ENCODE results near the gene EIF2S2. TPM values are rescaled to one million over a fixed set of nuclear protein-coding genes. Genes with fewer than 3 reads are reported as not detected.

The EIF2S2 gene
- total RNA-seq, 1 experiment from 2014 or later = 124 TPM

- H3K27me3 Mint-ChIP-seq (ENCODE audit: low read depth) = no peaks in the 10 kb centered on the region
- POLR2A ChIA-PET = no interaction called here
- H3K27ac Mint-ChIP-seq = no peak overlapping the region; the same call in 1 of the 2 replicates
Observed at GRCh38 chr20:34066476-34067090, 45.5 kb downstream of the EIF2S2 start.

More at GRCh38 chr20:34066476-34067090, 45.5 kb downstream of the EIF2S2 start:
- no peak for ATAC-seq
- CTCF ChIA-PET = interaction anchor here (0.9 kb wide), 1 partner anchor 154 kb away, joined by 3 read pairs; no protein-coding TSS in a partner anchor
- no peaks in the 10 kb centered on the region for H3K36me3 Mint-ChIP-seq
- no peak for DNase-seq (ENCODE audit: low spot score)
- TF ChIP-seq NFE2L1 (CRISPR knock-in tag; IDR thresholded peaks at IDR 0.05) (no peak), NFYB (CRISPR knock-in tag; conservative IDR thresholded peaks at IDR 0.05; ENCODE audit: low read depth) (no peak), OVOL2 (CRISPR knock-in tag; IDR thresholded peaks at IDR 0.05; ENCODE audit: borderline replicate concordance) (no peak), ARID4B (CRISPR knock-in tag; IDR thresholded peaks at IDR 0.05; ENCODE audit: borderline replicate concordance) (no peak), MXD4 (CRISPR knock-in tag; IDR thresholded peaks at IDR 0.05; ENCODE audit: borderline replicate concordance) (no peak), ZNF138 (CRISPR knock-in tag; conservative IDR thresholded peaks at IDR 0.05) (no peak), E2F4 (CRISPR knock-in tag; IDR thresholded peaks at IDR 0.05; ENCODE audit: borderline replicate concordance, low read depth) (no peak), ERG (CRISPR knock-in tag; IDR thresholded peaks at IDR 0.05) (no peak), E2F5 (CRISPR knock-in tag; IDR thresholded peaks at IDR 0.05) (no peak), KAT7 (CRISPR knock-in tag; IDR thresholded peaks at IDR 0.05; ENCODE audit: borderline replicate concordance) (no peak)
- TF ChIP-seq, protein P1, sequence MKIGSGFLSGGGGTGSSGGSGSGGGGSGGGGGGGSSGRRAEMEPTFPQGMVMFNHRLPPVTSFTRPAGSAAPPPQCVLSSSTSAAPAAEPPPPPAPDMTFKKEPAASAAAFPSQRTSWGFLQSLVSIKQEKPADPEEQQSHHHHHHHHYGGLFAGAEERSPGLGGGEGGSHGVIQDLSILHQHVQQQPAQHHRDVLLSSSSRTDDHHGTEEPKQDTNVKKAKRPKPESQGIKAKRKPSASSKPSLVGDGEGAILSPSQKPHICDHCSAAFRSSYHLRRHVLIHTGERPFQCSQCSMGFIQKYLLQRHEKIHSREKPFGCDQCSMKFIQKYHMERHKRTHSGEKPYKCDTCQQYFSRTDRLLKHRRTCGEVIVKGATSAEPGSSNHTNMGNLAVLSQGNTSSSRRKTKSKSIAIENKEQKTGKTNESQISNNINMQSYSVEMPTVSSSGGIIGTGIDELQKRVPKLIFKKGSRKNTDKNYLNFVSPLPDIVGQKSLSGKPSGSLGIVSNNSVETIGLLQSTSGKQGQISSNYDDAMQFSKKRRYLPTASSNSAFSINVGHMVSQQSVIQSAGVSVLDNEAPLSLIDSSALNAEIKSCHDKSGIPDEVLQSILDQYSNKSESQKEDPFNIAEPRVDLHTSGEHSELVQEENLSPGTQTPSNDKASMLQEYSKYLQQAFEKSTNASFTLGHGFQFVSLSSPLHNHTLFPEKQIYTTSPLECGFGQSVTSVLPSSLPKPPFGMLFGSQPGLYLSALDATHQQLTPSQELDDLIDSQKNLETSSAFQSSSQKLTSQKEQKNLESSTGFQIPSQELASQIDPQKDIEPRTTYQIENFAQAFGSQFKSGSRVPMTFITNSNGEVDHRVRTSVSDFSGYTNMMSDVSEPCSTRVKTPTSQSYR (CRISPR knock-in tag; IDR thresholded peaks at IDR 0.05) = no peak
- TF ChIP-seq, protein P2, sequence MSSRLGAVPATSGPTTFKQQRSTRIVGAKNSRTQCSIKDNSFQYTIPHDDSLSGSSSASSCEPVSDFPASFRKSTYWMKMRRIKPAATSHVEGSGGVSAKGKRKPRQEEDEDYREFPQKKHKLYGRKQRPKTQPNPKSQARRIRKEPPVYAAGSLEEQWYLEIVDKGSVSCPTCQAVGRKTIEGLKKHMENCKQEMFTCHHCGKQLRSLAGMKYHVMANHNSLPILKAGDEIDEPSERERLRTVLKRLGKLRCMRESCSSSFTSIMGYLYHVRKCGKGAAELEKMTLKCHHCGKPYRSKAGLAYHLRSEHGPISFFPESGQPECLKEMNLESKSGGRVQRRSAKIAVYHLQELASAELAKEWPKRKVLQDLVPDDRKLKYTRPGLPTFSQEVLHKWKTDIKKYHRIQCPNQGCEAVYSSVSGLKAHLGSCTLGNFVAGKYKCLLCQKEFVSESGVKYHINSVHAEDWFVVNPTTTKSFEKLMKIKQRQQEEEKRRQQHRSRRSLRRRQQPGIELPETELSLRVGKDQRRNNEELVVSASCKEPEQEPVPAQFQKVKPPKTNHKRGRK (CRISPR knock-in tag; IDR thresholded peaks at IDR 0.05; ENCODE audit: borderline replicate concordance) = no peak
- H3K9me3 Mint-ChIP-seq = no peaks in the 10 kb centered on the region
- peaks cover 40% of the 10 kb centered on the region for H3K4me1 Mint-ChIP-seq
- H3K4me3 Mint-ChIP-seq = no peak overlapping the region

All from WTC11 (cell line).